Right ventricle myocardium superior (tissue), 1 donor: ENCODE results near the gene CLEC6A. TPM values are rescaled to one million over a fixed set of nuclear protein-coding genes. Genes with fewer than 3 reads are reported as not detected.
"Not testable (repeated sequence)": the region's sequence is repeated elsewhere in the genome, so short reads cannot be mapped to it uniquely, and the experiment has no call there.

ENCODE experiments used
- ATAC-seq: fragments of 200-7000 bp; cut with Tn5 transposase; one replicate; pipeline ENCODE4 v1.9.1; 2020; ENCODE audit warnings: mild to moderate bottlenecking; ENCODE audit not compliant: poor library complexity
- DNase-seq: peaks from one replicate; pipeline ENCODE4 v3.0.0-alpha.2; 2020
- intact Hi-C: fragments of 100-400 bp; cut with DNase I; formaldehyde crosslinking; loops from one replicate; pipeline ENCODE4 v1.11.2; 2022
- long read RNA-seq: library from polyadenylated mRNA; unstranded; transcript quantifications from one replicate; pipeline ENCODE4 v2.0.0, GENCODE V29; 2021
- total RNA-seq: library from RNA; stranded (reverse); fragmentation: NEBNext Ultra II Directional; extraction: Animal tissue kit (Norgen Biotek cat#: 25700); gene quantifications from one replicate; pipeline ENCODE4 v1.2.1, GENCODE V29; 2021
- donor health status: DM: no; HTN: yes; CAD: no; lungs with severe emphysema.

Gene CLEC6A
- total RNA-seq, result not detected
- long read RNA-seq, result 0 reads

- intact Hi-C loops, result no loop called here
- DNase-seq (no peak), ATAC-seq (no peak)
Observed at GRCh38 chr12:8455727-8456360, at the start of gene CLEC6A. Gene CLEC6A, plus strand, starts transcription at chr12:8455962. Its CDS starts 150 bp downstream, at chr12:8456112.

GRCh38 chr12:8419576-8419975 is 36.2 kb upstream of the CLEC6A start:
- intact Hi-C loops, DNase-seq, ATAC-seq: not testable (repeated sequence)

- DNase-seq (no peak), ATAC-seq (no peak)
- intact Hi-C loops, result no loop called here
Observed at GRCh38 chr12:8420506-8420905, 35.3 kb upstream of the CLEC6A start.

GRCh38 chr12:8444536-8445278 is 11.1 kb upstream of the CLEC6A start:
- intact Hi-C loops, ATAC-seq, DNase-seq: not testable (repeated sequence)

GRCh38 chr12:8445731-8446130 is 10.0 kb upstream of the CLEC6A start:
- no peak for DNase-seq
- intact Hi-C loops, result no loop called here
- ATAC-seq, result no peak

- intact Hi-C loops, result no loop called here
- DNase-seq (no peak), ATAC-seq (no peak)
Observed at GRCh38 chr12:8446642-8447547, 8.9 kb upstream of the CLEC6A start.

- intact Hi-C loops, result no loop called here
- no peak for DNase-seq
- ATAC-seq, result no peak
Observed at GRCh38 chr12:8449355-8449859, 6.4 kb upstream of the CLEC6A start.

- intact Hi-C loops, result no loop called here
- ATAC-seq (no peak), DNase-seq (no peak)
Observed at GRCh38 chr12:8452036-8452435, 3.7 kb upstream of the CLEC6A start.

GRCh38 chr12:8453021-8453513 is 2.7 kb upstream of the CLEC6A start:
- no peak for ATAC-seq
- no peak for DNase-seq
- intact Hi-C loops, result no loop called here

GRCh38 chr12:8453796-8454195 is 2.0 kb upstream of the CLEC6A start:
- ATAC-seq (no peak), DNase-seq (no peak)
- intact Hi-C loops, result no loop called here

GRCh38 chr12:8455271-8455670 is 491 bp upstream of the CLEC6A start:
- DNase-seq (no peak), ATAC-seq (no peak)
- intact Hi-C loops, result no loop called here

- DNase-seq, result no peak
- intact Hi-C loops, result no loop called here
- no peak for ATAC-seq
Observed at GRCh38 chr12:8461426-8461825, 5.7 kb downstream of the CLEC6A start.

GRCh38 chr12:8465301-8465996 is 9.7 kb downstream of the CLEC6A start:
- intact Hi-C loops, result no loop called here
- DNase-seq (no peak), ATAC-seq (no peak)

GRCh38 chr12:8466241-8466640 is 10.5 kb downstream of the CLEC6A start:
- ATAC-seq, result no peak
- no peak for DNase-seq
- intact Hi-C loops, result no loop called here

- DNase-seq (no peak), ATAC-seq (no peak)
- intact Hi-C loops, result no loop called here
Observed at GRCh38 chr12:8471090-8471489, 15.3 kb downstream of the CLEC6A start.

- ATAC-seq (no peak), DNase-seq (no peak)
- intact Hi-C loops, result no loop called here
Observed at GRCh38 chr12:8475508-8476203, 19.9 kb downstream of the CLEC6A start.

- DNase-seq (no peak), ATAC-seq (no peak)
- intact Hi-C loops, result no loop called here
Observed at GRCh38 chr12:8482571-8483061, 26.9 kb downstream of the CLEC6A start.

- DNase-seq, result no peak
- ATAC-seq, result no peak
- intact Hi-C loops, result no loop called here
Observed at GRCh38 chr12:8483079-8483478, 27.3 kb downstream of the CLEC6A start.
